Stomach (tissue), 4 donors: ENCODE results near the gene USP3.

Source experiments
- CTCF ChIP-seq, 7 experiments: fragments of 450-650 bp in 4 of 7; fragments of 200-600 bp in 3 of 7; sonication (generic) in 3 of 7; IDR thresholded peaks; one replicate each; pipeline ENCODE4 v1.5.1; 2016 to 2019; ENCODE audit warnings: antibody characterized with exemption in 7 of 7, control low read depth in 2 of 7, mild to moderate bottlenecking in 1 of 7
- EP300 ChIP-seq: sonication (generic); formaldehyde crosslinking; IDR thresholded peaks from one replicate; pipeline ENCODE4 v1.6.1; 2017; ENCODE audit warnings: antibody characterized with exemption
- POLR2A ChIP-seq, 4 donors: fragments of 450-650 bp; IDR thresholded peaks; one replicate each; pipeline ENCODE4 v1.6.1; 2016; ENCODE audit warnings: antibody characterized with exemption in 4 of 4, control low read depth in 2 of 4, mild to moderate bottlenecking in 1 of 4, moderate library complexity in 1 of 4
- POLR2AphosphoS5 ChIP-seq, 3 donors: sonication (generic); formaldehyde crosslinking; IDR thresholded peaks; one replicate each; pipeline ENCODE4 v1.6.1; 2016; ENCODE audit warnings: antibody characterized with exemption in 3 of 3

- no peak for TF ChIP-seq CTCF (IDR thresholded peaks at IDR 0.05)
- no peak for TF ChIP-seq POLR2A (IDR thresholded peaks at IDR 0.05)
- TF ChIP-seq EP300 = no peak
- TF ChIP-seq POLR2AphosphoS5 (IDR thresholded peaks at IDR 0.05) = no peak
These were observed 2.1 kb upstream of the USP3 start for GRCh38 chr15:63502137-63502766.
